Liver (tissue), 3 donors: ENCODE measurements around the gene AXIN1.

Experiments
- CTCF ChIP-seq: fragments of 150-350 bp; IDR thresholded peaks from 2 replicates; pipeline ENCODE4 v1.5.1; 2017; ENCODE audit warnings: improper control_type of control experiment, low read depth, low read length; ENCODE audit not compliant: missing input control
- JUND ChIP-seq, 2 donors: IDR thresholded peaks; 2 replicates each; pipeline ENCODE4 v1.6.1; 2016; ENCODE audit warnings: antibody characterized with exemption in 2 of 2
- RAD21 ChIP-seq, 2 donors: IDR thresholded peaks; 2 replicates each; pipeline ENCODE4 v1.6.1; 2016; ENCODE audit warnings: antibody characterized with exemption in 2 of 2, mild to moderate bottlenecking in 2 of 2
- TAF1 ChIP-seq: conservative IDR thresholded peaks from 2 replicates; pipeline ENCODE4 v1.6.1; 2016; ENCODE audit warnings: antibody characterized with exemption, mild to moderate bottlenecking
- YY1 ChIP-seq: IDR thresholded peaks from 2 replicates; pipeline ENCODE4 v1.6.1; 2016; ENCODE audit warnings: antibody characterized with exemption, mild to moderate bottlenecking
- donor health status: healthy.
- donor health status: healthy.

GRCh38 chr16:297832-298231 lies 54.7 kb downstream of the AXIN1 start:
- TF ChIP-seq TAF1 (no peak), CTCF (no peak), JUND (IDR thresholded peaks at IDR 0.05) (no peak), RAD21 (IDR thresholded peaks at IDR 0.05) (no peak), YY1 (no peak)
